Omental fat pad (tissue), 4 donors: Measurements from ENCODE around the gene PGM3. TPM values are rescaled to one million over a fixed set of nuclear protein-coding genes. Genes with fewer than 3 reads are reported as not detected.

Source experiments
- ATAC-seq: fragments of 150-250 bp; one replicate; pipeline ENCODE4 v1.9.1; 2016; ENCODE audit warnings: mild to moderate bottlenecking, moderate library complexity; ENCODE audit not compliant: low FRiP score
- DNase-seq: peaks from one replicate; pipeline ENCODE4 v3.0.0-alpha.2; 2019; ENCODE audit warnings: low spot score
- total RNA-seq, 4 donors: library from RNA; depleted of rRNA; stranded (reverse); fragments of >200 nt; gene quantifications; one replicate each; pipeline ENCODE4 v1.1.0, GENCODE V29; 2016
- TF ChIP-seq, protein P1 (sequence below), 3 donors: fragments of 450-650 bp; IDR thresholded peaks; one replicate each; pipeline ENCODE4 v1.5.1; 2016 to 2017; ENCODE audit warnings: antibody characterized with exemption in 3 of 3, mild to moderate bottlenecking in 3 of 3, moderate library complexity in 2 of 3

PGM3 gene
- total RNA-seq, 4 donors from 2014 or later, result 22.5 to 81.3 (median 53.7) TPM

DNA sequence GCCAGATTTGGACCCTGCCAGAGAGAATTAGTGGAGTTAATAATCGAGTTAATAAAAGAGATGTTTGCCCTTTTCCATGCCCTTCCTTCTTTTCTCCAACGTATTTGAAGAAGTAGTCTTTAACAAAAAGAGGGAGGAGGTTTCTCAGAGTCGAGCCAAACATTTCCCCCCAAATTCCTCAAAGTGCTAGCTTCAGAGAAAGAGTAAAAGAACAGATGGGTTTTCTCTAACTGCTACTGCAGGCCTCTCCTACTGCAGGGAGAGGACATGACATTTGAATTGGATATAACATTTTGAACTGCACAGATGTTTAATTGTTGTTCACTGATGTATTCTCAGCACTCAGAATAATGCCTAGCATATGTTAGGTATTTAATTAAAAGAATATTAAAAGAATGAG, 25.6 kb upstream of the PGM3 start:
- DNase-seq (no peak), ATAC-seq (no peak)
- TF ChIP-seq, protein P1, sequence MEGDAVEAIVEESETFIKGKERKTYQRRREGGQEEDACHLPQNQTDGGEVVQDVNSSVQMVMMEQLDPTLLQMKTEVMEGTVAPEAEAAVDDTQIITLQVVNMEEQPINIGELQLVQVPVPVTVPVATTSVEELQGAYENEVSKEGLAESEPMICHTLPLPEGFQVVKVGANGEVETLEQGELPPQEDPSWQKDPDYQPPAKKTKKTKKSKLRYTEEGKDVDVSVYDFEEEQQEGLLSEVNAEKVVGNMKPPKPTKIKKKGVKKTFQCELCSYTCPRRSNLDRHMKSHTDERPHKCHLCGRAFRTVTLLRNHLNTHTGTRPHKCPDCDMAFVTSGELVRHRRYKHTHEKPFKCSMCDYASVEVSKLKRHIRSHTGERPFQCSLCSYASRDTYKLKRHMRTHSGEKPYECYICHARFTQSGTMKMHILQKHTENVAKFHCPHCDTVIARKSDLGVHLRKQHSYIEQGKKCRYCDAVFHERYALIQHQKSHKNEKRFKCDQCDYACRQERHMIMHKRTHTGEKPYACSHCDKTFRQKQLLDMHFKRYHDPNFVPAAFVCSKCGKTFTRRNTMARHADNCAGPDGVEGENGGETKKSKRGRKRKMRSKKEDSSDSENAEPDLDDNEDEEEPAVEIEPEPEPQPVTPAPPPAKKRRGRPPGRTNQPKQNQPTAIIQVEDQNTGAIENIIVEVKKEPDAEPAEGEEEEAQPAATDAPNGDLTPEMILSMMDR (IDR thresholded peaks at IDR 0.05), result no peak

DNA sequence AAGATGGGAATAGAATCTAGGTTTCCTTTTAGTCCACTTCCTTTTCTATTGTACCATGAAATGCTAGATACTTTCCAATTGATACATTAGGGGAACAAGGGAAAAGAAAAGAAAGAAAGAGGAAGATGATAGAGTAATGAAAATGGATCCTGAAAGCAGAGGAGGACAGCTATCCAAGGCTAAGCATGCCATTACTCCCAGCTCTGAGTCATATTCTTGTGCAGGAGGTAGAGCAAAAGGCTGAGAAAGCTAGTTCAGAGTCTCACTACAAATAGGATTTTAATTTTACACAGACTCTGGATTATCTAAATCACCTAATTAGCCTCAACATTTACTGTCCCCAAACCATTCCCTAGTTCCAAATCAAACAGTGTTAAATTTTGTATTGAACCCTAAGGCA, 23.7 kb upstream of the PGM3 start:
- ATAC-seq, result no peak
- no peak for DNase-seq

DNA sequence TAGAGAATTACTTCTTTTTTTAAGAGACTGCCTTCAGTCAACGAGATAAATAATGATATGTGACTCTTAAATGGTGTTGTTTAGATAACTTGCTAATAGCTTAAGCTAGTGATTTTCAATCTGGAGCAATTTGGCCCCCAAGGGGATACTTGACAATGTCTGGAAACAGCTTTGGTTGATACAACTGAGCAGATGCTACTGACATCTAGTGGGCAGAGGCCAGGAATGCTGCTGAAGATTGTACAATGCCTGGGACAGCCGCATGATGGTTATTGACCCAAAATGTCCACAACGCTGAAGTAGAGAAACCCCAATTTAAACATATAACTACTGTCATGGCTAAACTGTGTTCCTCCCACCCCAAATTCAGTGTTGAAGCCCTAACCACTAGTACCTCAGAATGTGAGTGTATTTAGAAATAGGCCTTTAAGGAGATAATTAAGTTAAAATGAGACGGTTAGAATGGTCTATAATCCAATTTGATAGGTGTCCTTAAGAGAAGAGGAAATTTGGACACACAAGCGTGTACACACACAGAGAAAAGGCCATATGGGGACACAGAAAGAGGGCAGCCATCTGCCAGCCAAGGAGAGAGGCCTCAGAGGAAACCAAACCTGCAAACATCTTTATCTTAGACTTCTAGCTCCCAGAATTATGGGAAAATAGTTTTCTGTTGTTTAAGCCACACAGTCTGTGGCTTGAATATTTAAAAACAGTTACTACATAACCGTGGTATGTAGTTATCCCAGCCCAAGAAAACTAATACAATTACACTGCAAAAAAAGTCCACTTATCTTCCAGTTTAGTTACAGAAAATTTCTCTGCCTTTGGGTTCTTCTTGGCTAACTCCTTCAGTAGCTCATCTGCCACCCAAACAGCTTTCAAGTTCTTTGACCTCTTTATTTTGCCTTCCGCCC, 22.3 kb upstream of the PGM3 start:
- DNase-seq (no peak), ATAC-seq (peak; percentile 93)
- TF ChIP-seq, protein P1 (IDR thresholded peaks at IDR 0.05), result peak in 1 of 3 donors; percentile 19

More for the DNA sequence above, 23.7 kb upstream of the PGM3 start:
- TF ChIP-seq, protein P1 (IDR thresholded peaks at IDR 0.05), result no peak

DNA sequence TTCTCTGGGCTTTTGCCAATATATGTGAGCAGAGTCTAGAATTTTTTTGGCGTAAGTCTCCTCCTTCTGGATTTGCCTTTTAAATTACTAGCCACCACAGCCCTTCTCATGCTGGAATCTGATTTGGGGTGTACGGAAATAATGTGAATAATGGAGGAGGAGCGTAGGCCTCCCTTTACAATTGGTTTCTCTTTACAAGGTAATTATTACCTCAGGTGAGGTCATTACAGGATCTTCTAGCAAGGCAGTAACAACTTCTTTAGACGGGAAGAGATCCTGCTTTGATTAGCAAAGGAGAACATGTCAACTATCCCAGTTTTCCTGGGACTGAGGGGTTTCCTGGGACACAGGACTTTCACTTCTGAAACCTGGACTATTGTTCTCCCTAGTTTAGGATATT, 9.0 kb upstream of the PGM3 start:
- TF ChIP-seq, protein P1 (IDR thresholded peaks at IDR 0.05), result no peak
- ATAC-seq (no peak), DNase-seq (no peak)

DNA sequence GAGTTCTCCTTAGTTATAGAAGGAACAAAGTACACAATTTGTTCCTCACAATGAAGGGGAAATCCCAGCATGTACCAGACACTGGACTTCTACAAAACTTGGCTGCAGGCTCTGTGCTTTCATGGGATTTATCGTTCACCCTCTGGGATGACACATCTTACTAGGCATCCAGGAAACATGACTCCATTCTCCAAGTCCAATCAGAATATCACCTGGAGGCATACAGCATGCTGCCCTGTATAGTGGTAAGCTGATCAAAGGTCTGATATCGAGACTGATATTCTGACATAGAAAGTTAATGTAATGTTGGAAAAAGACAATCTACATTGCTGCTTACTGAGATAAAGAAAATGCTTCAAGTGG, 6.8 kb upstream of the PGM3 start:
- DNase-seq (no peak), ATAC-seq (no peak)
- TF ChIP-seq, protein P1 (IDR thresholded peaks at IDR 0.05), result no peak

DNA sequence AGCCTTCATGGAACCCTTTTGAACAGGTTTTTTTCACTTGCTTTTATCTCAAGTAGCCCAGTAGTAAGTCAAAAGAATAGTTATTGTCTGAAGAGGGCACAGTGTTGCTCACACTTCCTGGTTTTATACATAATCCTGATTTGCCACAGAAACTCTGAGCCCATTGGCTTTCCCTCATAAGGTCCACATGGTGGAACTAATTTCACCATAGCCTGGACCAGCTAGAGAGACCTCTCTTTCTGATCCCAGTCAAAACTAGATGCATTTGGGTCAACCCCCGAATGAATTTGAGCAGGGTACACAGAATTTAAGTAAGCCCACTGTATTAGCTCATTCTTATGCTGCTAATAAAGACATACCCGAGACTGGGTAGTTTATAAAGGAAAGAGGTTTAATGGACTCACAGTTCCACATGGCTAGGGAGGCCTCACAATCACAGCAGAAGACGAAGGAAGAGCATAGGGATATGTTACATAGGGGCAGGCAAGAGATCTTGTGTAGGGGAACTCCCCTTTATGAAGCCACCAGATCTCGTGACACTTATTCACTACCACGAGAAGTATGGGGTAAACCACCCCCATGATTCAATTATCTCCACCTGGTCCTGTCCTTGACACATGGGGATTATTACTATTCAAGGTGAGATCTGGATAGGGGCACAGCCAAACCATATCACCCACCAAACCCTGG, 6.3 kb upstream of the PGM3 start:
- DNase-seq (no peak), ATAC-seq (no peak)
- TF ChIP-seq, protein P1 (IDR thresholded peaks at IDR 0.05), result no peak
